Astrocyte (in vitro differentiated cells and primary cell): ENCODE data around the gene MED12L. TPM values are rescaled to one million over a fixed set of nuclear protein-coding genes. Genes with fewer than 3 reads are reported as not detected.

Experiments
- DNase-seq: peaks from one replicate; pipeline ENCODE4 v3.0.0-alpha.2; 2010; ENCODE audit warnings: low read depth
- FAIRE-seq: peaks from 2 replicates; lab custom pipeline; 2011; peaks lifted over from hg19 to GRCh38; lab: Jason Lieb, UNC
- H2AFZ ChIP-seq: 2 replicates; pipeline ENCODE4 v1.6.0; 2012; ENCODE audit warnings: low read depth, low read length, inconsistent platforms
- H3K27ac ChIP-seq: 2 replicates; pipeline ENCODE4 v1.5.1; 2011; ENCODE audit warnings: low read depth, low read length, inconsistent platforms
- H3K27me3 ChIP-seq: 2 replicates; pipeline ENCODE4 v1.6.0; 2011; ENCODE audit warnings: low read length, inconsistent platforms; ENCODE audit not compliant: insufficient read depth
- H3K36me3 ChIP-seq: 2 replicates; pipeline ENCODE4 v1.5.1; 2011; ENCODE audit warnings: low read length, inconsistent platforms; ENCODE audit not compliant: insufficient read depth
- H3K4me1 ChIP-seq: 2 replicates; pipeline ENCODE4 v1.5.1; 2011; ENCODE audit warnings: low read length, inconsistent platforms; ENCODE audit not compliant: insufficient read depth
- H3K4me2 ChIP-seq: 2 replicates; pipeline ENCODE4 v1.6.0; 2012; ENCODE audit warnings: low read length, inconsistent platforms
- H3K4me3 ChIP-seq: 2 replicates; pipeline ENCODE4 v1.5.1; 2011; ENCODE audit warnings: low read depth, mild to moderate bottlenecking, low read length, inconsistent platforms; ENCODE audit not compliant: insufficient read depth
- H3K79me2 ChIP-seq: 2 replicates; pipeline ENCODE4 v1.6.0; 2012; ENCODE audit warnings: mild to moderate bottlenecking, low read length, inconsistent platforms; ENCODE audit not compliant: insufficient read depth
- H3K9ac ChIP-seq: 2 replicates; pipeline ENCODE4 v1.6.0; 2012; ENCODE audit warnings: mild to moderate bottlenecking, low read length, inconsistent platforms
- H3K9me3 ChIP-seq: 2 replicates; pipeline ENCODE4 v1.5.1; 2012; ENCODE audit warnings: low read depth, mild to moderate bottlenecking, low read length, inconsistent platforms; ENCODE audit not compliant: insufficient read depth
- H4K20me1 ChIP-seq: 2 replicates; pipeline ENCODE4 v1.6.0; 2012; ENCODE audit warnings: low read length, inconsistent platforms; ENCODE audit not compliant: insufficient read depth
- H3K27ac Mint-ChIP-seq: one replicate; pipeline ENCODE4 v1.8.0; 2021; ENCODE audit warnings: mild to moderate bottlenecking, mixed read lengths; ENCODE audit not compliant: unreplicated experiment
- H3K27me3 Mint-ChIP-seq: one replicate; pipeline ENCODE4 v1.8.0; 2021; ENCODE audit warnings: low read depth, mixed read lengths; ENCODE audit not compliant: unreplicated experiment
- H3K36me3 Mint-ChIP-seq: one replicate; pipeline ENCODE4 v1.8.0; 2021; ENCODE audit warnings: low read depth, mixed read lengths; ENCODE audit not compliant: unreplicated experiment
- H3K4me1 Mint-ChIP-seq: one replicate; pipeline ENCODE4 v1.8.0; 2021; ENCODE audit warnings: low read depth, mixed read lengths; ENCODE audit not compliant: unreplicated experiment
- H3K4me3 Mint-ChIP-seq: one replicate; pipeline ENCODE4 v1.8.0; 2021; ENCODE audit warnings: mild to moderate bottlenecking, moderate library complexity, mixed read lengths; ENCODE audit not compliant: unreplicated experiment
- H3K9me3 Mint-ChIP-seq: one replicate; pipeline ENCODE4 v1.8.0; 2021; ENCODE audit warnings: mild to moderate bottlenecking, mixed read lengths; ENCODE audit not compliant: unreplicated experiment
- EZH2 ChIP-seq: IDR thresholded peaks from 2 replicates; pipeline ENCODE4 v1.6.1; 2012; ENCODE audit warnings: mild to moderate bottlenecking, low read length, inconsistent platforms; ENCODE audit not compliant: insufficient read depth
- total RNA-seq: library from RNA; stranded (reverse); gene quantifications from 2 replicates; pipeline ENCODE4 v1.2.1, GENCODE V29; 2021
- TF ChIP-seq, protein P1 (sequence below): IDR thresholded peaks from 2 replicates; pipeline ENCODE4 v1.5.1; 2011; ENCODE audit warnings: low read depth, mild to moderate bottlenecking, inconsistent platforms, low read length, moderate library complexity; ENCODE audit not compliant: insufficient read depth

The MED12L gene
- total RNA-seq, 1 donor from 2014 or later = 8.2 TPM

DNA sequence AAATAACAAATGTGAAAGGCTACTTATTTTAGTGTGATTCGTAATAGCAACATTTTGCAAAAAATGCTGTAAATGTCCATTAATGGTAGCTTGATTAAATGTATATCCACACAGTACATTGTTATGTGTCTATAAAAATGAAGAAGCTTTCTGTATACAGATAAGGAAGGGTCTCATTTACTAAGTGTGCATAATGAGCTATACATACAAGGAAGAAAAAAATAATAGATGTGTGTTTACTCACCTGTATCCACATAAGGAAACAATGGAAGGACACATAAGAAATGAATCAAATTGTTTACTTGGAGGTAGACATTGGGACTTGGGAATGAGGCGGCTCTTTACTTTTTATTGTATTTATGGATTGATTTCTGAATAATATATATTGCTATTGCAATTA, 34.9 kb downstream of the MED12L start:
- no peak overlapping the region for H3K27ac ChIP-seq
- peaks cover 3% of the 10 kb centered on the region for H3K4me1 Mint-ChIP-seq
- H3K9me3 Mint-ChIP-seq = no peaks in the 10 kb centered on the region
- H3K36me3 ChIP-seq = no peaks in the 10 kb centered on the region
- no peaks in the 10 kb centered on the region for H3K9me3 ChIP-seq
- FAIRE-seq (no peak), DNase-seq (no peak)
- H2AFZ ChIP-seq = no peak overlapping the region
- no peaks in the 10 kb centered on the region for H3K79me2 ChIP-seq
- H3K4me3 Mint-ChIP-seq = no peak overlapping the region
- H3K36me3 Mint-ChIP-seq = no peaks in the 10 kb centered on the region
- no peak overlapping the region for H3K27ac Mint-ChIP-seq
- no peaks in the 10 kb centered on the region for H3K27me3 Mint-ChIP-seq
- H3K9ac ChIP-seq = no peak overlapping the region
- TF ChIP-seq, protein P1, sequence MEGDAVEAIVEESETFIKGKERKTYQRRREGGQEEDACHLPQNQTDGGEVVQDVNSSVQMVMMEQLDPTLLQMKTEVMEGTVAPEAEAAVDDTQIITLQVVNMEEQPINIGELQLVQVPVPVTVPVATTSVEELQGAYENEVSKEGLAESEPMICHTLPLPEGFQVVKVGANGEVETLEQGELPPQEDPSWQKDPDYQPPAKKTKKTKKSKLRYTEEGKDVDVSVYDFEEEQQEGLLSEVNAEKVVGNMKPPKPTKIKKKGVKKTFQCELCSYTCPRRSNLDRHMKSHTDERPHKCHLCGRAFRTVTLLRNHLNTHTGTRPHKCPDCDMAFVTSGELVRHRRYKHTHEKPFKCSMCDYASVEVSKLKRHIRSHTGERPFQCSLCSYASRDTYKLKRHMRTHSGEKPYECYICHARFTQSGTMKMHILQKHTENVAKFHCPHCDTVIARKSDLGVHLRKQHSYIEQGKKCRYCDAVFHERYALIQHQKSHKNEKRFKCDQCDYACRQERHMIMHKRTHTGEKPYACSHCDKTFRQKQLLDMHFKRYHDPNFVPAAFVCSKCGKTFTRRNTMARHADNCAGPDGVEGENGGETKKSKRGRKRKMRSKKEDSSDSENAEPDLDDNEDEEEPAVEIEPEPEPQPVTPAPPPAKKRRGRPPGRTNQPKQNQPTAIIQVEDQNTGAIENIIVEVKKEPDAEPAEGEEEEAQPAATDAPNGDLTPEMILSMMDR = no peak
- no peak for TF ChIP-seq EZH2
- H4K20me1 ChIP-seq = no peaks in the 10 kb centered on the region
- no peak overlapping the region for H3K4me2 ChIP-seq
- no peaks in the 10 kb centered on the region for H3K4me1 ChIP-seq
- H3K4me3 ChIP-seq = no peak overlapping the region
- no peaks in the 10 kb centered on the region for H3K27me3 ChIP-seq

DNA sequence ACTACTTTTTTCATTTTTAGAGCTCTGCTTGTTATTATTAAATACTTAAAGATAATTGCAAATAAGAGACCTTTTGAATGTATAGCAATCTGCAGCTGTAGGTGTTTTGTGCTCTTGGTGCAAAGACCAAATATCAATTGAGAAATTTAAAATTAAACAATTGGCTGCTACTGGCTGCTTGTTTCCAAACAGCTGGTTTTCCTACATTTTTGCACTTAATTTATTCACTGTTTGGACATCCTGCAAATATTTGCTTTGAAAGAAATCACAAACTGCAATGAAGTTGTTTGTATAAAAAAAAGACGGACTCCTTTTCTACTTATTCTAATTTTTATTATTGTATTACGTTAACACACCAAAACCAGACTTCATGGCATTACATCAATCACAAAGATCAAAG, 35.6 kb downstream of the MED12L start:
- Histone ChIP-seq H2AFZ (no peak overlapping the region), H3K79me2 (no peaks in the 10 kb centered on the region), H3K36me3 (no peaks in the 10 kb centered on the region), H3K9me3 (no peaks in the 10 kb centered on the region), H3K4me3 (no peak overlapping the region), H4K20me1 (no peaks in the 10 kb centered on the region), H3K27me3 (no peaks in the 10 kb centered on the region), H3K9ac (no peak overlapping the region), H3K27ac (no peak overlapping the region), H3K4me2 (no peak overlapping the region), H3K4me1 (no peaks in the 10 kb centered on the region)
- FAIRE-seq = no peak
- H3K9me3 Mint-ChIP-seq = no peaks in the 10 kb centered on the region
- H3K4me1 Mint-ChIP-seq = peaks cover 3% of the 10 kb centered on the region
- no peaks in the 10 kb centered on the region for H3K27me3 Mint-ChIP-seq
- no peak for TF ChIP-seq EZH2
- TF ChIP-seq, protein P1 = no peak
- H3K36me3 Mint-ChIP-seq = no peaks in the 10 kb centered on the region
- H3K4me3 Mint-ChIP-seq = no peak overlapping the region
- no peak for DNase-seq
- no peak overlapping the region for H3K27ac Mint-ChIP-seq

DNA sequence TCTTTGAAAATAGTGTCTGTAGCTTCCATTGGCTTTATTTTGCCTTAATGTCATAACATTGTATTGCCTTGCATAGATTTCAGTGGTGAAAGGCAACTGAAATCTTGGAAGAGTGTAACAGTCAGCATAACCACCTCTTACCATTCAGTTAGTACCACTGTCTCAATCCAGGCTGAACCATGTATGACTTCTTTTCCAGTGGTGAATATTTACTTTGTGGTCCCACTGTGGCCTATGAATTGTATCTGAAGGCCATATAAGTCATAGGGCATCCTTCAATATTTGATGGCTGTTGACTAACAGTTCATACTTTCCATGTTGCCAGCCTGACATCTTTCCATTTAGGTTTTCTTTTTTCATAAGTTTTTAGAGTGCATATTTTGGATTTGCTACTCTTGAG, 38.4 kb downstream of the MED12L start:
- H3K4me1 ChIP-seq = no peaks in the 10 kb centered on the region
- H3K36me3 ChIP-seq = no peaks in the 10 kb centered on the region
- no peak overlapping the region for H3K4me3 ChIP-seq
- H3K36me3 Mint-ChIP-seq = no peaks in the 10 kb centered on the region
- no peak overlapping the region for H2AFZ ChIP-seq
- H3K9ac ChIP-seq = no peak overlapping the region
- H3K4me1 Mint-ChIP-seq = peaks cover 6% of the 10 kb centered on the region
- FAIRE-seq (no peak), DNase-seq (no peak)
- H3K27me3 Mint-ChIP-seq = no peaks in the 10 kb centered on the region
- H3K9me3 ChIP-seq = no peaks in the 10 kb centered on the region
- H3K27me3 ChIP-seq = peaks cover 2% of the 10 kb centered on the region
- TF ChIP-seq EZH2 = no peak
- TF ChIP-seq, protein P1 = no peak
- no peaks in the 10 kb centered on the region for H3K9me3 Mint-ChIP-seq
- H3K4me3 Mint-ChIP-seq = no peak overlapping the region
- no peak overlapping the region for H3K27ac Mint-ChIP-seq
- H3K27ac ChIP-seq = no peak overlapping the region
- H3K79me2 ChIP-seq = no peaks in the 10 kb centered on the region
- no peak overlapping the region for H3K4me2 ChIP-seq
- H4K20me1 ChIP-seq = no peaks in the 10 kb centered on the region
